Stimulated activated CD8-positive, alpha-beta memory T cell treated with anti-CD3 and anti-CD28 coated beads, Interleukin-12 subunit alpha, Interleukin-12 subunit beta, amount 100 ng/mL, for 24 hours (primary cell): ENCODE measurements around the gene ARHGAP24.

Source experiments
- DNase-seq: peaks from one replicate; pipeline ENCODE4 v3.0.0-alpha.2; 2020; ENCODE audit errors: extremely low read depth

ARHGAP24 gene

GRCh38 chr4:85474818-85475630 lies at the start of gene ARHGAP24:
Gene ARHGAP24 (plus strand): TSS chr4:85475150.
- DNase-seq = no peak

DNA sequence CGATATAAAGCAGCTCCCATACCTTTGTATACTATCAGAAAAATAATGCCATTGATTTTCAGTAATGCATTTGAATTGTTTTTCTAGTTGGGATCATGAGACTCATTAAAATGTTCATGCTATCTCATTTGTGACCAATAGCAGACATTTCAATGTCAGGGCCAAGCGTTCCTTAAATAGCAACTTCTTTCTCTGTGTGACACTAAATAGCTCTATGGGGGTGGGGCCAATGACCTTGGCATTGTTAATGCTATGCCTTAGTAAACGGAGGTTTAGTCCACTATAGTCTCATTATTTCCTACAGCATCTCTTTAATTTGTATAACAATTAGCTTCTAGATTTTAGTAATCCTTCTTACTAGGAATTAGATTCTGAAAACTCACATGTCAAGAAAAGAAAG lies 48.6 kb upstream of the ARHGAP24 start:
- no peak for DNase-seq

DNA sequence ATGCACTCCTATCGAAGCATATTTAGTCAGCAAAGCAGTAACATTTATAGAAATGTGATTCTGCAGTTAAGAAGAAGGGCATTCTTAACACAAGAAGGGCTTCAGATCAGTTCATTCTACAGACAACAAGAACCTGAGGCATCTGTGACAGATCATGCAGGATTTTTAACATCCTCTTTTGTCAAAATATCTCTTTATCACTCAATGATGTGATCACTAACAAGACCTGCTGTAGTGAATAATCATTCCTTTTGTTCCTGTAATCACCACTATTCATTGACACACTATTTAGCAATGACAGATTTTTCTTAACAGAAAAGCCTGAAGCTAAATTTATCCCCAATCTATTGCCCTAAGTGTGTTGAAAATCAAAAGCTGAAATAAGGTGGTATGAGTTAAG lies 47.8 kb upstream of the ARHGAP24 start:
- DNase-seq = no peak

GRCh38 chr4:85430226-85430625 lies 44.7 kb upstream of the ARHGAP24 start:
- DNase-seq = no peak

DNA sequence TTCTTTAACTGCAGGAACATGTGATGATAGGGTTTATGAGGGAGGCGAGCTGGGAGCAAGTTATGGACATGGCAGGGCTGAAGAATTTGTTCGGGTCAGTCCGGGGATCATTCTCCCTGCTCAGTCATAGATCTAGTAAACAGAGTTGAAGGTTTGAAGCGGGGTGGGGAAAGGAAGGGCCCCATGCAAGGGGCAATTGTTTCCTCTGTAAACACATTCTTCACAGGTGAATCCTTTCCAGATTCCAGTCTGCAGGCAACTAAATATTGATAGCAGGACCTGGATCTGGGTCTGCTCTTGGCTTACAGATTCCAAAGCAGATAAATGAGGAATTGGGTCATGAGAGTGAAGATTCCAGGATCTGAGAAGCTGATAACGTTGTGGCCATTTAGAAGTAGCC lies 44.3 kb upstream of the ARHGAP24 start:
- DNase-seq = no peak

- no peak for DNase-seq
Observed at GRCh38 chr4:85431156-85431555, 43.8 kb upstream of the ARHGAP24 start.

GRCh38 chr4:85431881-85432485 lies 43.0 kb upstream of the ARHGAP24 start:
- DNase-seq = no peak

DNA sequence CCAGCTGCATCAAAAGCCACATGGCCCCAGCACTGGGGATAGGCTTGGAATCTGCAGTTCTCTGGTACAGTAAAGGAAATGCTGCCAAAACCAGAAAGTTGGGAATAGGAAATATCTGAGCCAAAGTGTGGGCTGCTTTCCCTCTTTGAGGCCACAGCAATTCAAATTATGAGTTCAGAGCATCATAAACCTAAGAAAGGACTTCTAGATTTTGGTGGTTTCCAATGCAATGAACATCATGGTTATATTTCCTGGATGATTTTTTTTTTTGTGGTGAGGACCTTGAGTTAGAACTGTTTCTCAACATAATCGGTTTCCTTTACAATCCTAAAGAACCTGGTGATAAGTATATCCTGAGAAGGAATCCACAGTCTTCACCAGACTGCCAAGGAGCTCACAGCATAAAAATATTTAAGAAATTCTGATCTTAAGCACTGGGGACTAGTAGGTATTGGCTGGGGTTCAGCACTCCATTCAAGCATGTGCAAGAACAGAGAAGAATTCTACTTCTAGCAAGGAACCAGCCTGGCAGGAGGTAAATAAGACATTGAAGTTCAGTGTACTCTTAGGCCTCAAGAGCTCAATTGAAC lies 29.8 kb upstream of the ARHGAP24 start:
- no peak for DNase-seq

- DNase-seq = no peak
Observed at GRCh38 chr4:85446141-85446861, 28.6 kb upstream of the ARHGAP24 start.

DNA sequence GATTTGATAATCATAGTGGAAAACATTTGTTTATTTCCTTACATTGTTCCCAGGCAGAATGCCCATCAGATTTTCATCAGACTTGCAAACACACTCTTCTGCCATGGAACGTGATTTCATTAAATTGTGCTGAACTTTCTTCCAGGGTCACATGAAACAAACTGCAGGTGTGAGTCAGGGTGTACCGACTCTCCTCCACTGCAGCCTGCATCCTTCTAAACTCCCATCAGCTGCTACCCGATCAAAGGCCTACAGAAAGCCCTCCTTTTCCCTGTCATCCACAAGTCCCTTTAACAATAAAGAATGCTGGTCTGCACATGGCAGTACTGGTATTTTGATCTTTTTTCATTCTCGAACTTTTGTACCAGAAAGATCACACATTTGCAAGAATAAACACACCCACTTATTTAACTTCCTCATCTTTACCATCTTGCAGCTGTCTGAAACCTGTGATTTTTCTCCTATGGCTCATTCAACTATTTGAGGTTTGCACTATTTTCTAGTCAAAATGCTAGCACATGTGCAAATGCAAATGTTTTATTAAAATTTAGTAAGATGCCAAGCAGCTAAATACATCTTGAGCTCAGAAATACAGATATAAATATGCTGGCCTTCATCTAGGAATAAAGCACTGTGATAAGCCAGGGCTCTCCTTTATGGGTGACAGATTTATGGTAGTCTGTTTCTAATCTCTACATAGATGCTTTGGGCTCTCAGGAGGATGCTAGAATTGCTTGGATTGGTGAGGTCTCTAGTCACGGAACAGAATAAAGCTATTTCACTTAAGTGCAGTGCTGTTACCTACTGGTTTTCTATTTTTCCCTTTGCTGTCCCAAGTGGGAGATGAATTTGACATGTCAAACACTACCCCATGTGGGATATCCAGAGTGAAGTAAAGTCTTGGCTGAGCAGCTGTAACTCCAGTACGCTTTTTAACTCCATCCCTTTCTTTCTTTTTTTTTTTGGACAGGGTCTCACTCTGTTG lies 25.8 kb upstream of the ARHGAP24 start:
- DNase-seq = no peak

DNA sequence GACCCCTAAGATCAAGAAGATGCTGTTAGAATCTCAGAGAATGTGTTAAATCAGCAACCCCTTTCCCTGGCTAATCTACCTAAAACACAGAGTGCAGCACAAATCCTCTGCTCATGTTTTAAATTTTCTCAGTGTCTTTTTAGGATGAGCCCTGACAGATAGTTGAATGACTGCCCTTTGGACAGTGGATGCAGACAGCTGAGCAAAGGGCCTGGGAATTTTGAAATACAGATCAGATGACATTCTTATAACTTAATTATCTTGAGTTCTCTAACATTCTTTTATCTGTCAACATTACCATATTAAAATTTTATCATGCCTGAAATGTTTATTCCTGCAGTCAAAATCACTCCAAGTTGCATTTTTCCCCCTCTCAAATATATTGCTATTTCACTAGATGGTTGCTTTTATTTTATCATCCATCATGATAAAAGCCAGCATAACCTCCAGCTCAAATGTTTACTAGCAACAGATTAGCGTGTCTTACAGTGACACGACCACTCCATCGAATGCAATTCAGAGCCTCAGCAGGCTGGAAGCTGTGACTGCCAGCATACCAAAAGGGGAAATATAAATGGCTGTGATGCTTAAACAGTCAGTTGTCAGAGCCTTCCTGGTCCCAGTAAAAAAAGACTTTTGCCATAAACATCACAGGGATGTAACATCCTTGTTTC lies 22.8 kb upstream of the ARHGAP24 start:
- DNase-seq = no peak

GRCh38 chr4:85455942-85456341 lies 19.0 kb upstream of the ARHGAP24 start:
- DNase-seq = no peak

DNA sequence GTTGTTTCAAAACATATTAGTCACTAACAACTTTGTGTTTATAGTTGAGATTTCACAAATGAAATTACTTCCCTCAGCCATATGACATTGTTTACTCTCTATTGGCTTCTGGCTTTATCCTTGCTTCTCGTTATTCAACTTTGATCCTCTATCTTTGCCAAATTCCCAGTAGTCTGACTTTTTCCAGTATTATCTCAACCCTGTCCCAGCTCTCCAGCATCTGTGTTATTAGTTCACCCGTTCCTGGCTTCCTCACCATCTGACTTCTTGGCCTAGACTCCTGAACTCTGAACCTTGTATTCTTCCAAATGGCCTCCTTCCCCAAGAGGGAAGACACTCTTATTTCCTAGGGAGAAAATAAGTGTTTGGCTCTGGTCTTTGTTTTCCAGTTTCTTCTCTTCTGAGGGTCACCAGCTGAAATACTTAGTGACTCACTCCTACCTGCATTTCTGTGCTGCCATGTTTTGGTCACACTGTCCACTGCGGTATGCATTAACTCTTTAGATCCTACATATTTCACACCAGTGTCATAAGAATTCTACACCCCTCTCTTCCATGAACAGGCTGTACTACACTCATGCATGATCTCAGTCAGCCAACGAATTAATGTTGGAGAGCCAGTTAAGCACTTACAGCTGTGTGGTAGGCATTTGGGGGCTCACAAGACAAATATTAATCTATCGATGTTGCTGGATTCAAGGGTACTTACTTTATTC lies 17.0 kb upstream of the ARHGAP24 start:
- DNase-seq = no peak

DNA sequence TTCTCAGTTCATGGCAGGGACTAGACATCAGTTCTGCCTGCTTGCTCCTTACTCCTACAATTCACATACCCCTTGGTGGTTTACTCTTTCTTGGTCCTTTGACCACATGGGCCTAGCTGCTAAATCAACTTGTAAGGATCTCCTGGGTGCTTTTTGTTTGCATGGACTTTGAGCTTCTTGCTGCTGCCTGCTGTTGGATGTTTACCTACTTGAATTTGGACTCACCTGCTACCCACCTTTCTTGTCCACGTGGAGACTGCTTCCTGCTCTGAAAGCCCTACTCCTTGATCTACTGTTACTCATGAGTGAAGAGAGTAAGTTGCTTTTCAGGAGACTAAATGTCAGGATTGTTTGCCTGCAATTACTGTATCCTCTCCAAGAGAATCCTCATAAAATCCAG lies 15.2 kb upstream of the ARHGAP24 start:
- no peak for DNase-seq

DNA sequence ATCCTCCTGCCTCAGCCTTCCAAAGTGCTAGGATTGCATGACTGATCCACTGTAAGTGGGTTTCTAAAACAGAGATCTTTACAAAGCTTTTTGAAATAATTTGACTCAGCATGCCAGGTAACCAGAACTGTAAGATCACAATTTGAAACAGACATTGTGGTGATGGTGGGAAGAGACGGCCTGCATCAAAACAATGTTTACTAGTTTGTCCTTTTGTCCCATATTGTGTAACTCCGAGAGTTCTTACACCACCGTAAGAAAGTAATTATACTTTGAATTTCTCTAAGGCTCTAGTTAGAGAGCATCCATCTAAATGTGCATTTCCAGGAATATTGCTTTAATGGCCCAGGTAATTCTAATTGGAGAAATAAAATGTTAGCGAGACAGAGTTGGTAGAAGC lies 594 bp upstream of the ARHGAP24 start:
- no peak for DNase-seq

- no peak for DNase-seq
Observed at GRCh38 chr4:85475631-85476233, 782 bp downstream of the ARHGAP24 start.

GRCh38 chr4:85476381-85476780 lies 1.4 kb downstream of the ARHGAP24 start:
- no peak for DNase-seq

DNA sequence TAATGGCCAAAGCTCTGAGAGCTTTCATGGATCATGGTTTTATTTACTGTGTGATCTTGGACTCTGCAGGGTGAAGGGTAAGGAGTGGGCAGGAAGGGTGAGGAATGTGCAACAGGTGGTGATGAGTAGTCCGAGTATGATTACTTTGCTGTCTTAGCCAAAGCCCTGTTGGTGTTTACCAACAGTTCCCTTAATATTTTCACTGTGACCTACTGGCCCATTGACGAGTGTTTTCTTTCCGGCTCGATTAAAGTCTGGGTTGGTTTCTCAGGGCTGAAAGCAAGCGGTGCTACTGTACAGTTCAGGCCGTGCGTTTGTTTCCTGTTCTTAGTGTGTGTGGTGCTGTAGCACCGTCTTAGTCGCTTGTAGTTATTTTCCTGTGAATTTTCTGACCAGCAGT lies 2.6 kb downstream of the ARHGAP24 start:
- DNase-seq = no peak

GRCh38 chr4:85478576-85478975 lies 3.6 kb downstream of the ARHGAP24 start:
- no peak for DNase-seq
